Karpas-422 (cell line): Measurements from ENCODE around the gene EPHB6. TPM values are rescaled to one million over a fixed set of nuclear protein-coding genes. Genes with fewer than 3 reads are reported as not detected.

Experiments used
- DNase-seq: peaks from one replicate; pipeline ENCODE4 v3.0.0-alpha.2; 2015
- H2AFZ ChIP-seq: fragments of 200-600 bp; sonication (generic); 2 replicates; pipeline ENCODE4 v1.6.1; 2014; ENCODE audit warnings: antibody characterized with exemption, low read length, mixed read lengths
- H3K27ac ChIP-seq: fragments of 200-600 bp; sonication (generic); 2 replicates; pipeline ENCODE4 v1.5.1; 2014; ENCODE audit warnings: mild to moderate bottlenecking, low read length, moderate library complexity
- H3K27me3 ChIP-seq: fragments of 200-600 bp; sonication (generic); 2 replicates; pipeline ENCODE4 v1.6.1; 2014; ENCODE audit warnings: low read length, mixed read lengths
- H3K36me3 ChIP-seq: fragments of 200-600 bp; sonication (generic); 2 replicates; pipeline ENCODE4 v1.6.1; 2014; ENCODE audit warnings: low read length, mixed read lengths; ENCODE audit not compliant: insufficient read depth
- H3K4me1 ChIP-seq: fragments of 200-600 bp; sonication (generic); 2 replicates; pipeline ENCODE4 v1.6.1; 2014; ENCODE audit warnings: mild to moderate bottlenecking, low read length, mixed read lengths
- H3K4me2 ChIP-seq: fragments of 200-600 bp; sonication (generic); 2 replicates; pipeline ENCODE4 v1.6.1; 2014; ENCODE audit warnings: low read length, low read depth, mild to moderate bottlenecking; ENCODE audit not compliant: poor library complexity, severe bottlenecking
- H3K4me3 ChIP-seq: fragments of 200-600 bp; sonication (generic); 2 replicates; pipeline ENCODE4 v1.5.1; 2014; ENCODE audit warnings: mild to moderate bottlenecking, antibody characterized with exemption, low read length, mixed read lengths
- H3K79me2 ChIP-seq: fragments of 200-600 bp; sonication (generic); 2 replicates; pipeline ENCODE4 v1.6.1; 2014; ENCODE audit warnings: mild to moderate bottlenecking, low read length, mixed read lengths
- H3K9ac ChIP-seq: fragments of 200-600 bp; sonication (generic); 2 replicates; pipeline ENCODE4 v1.6.0; 2014; ENCODE audit warnings: low read length
- H3K9me2 ChIP-seq: fragments of 200-600 bp; sonication (generic), shearing (Covaris generic); replicated peaks from 2 replicates; pipeline ENCODE4 v1.6.0; 2014; ENCODE audit warnings: mild to moderate bottlenecking, low read length, moderate library complexity; ENCODE audit not compliant: insufficient read depth
- H3K9me3 ChIP-seq: fragments of 300-700, 200-600 bp; sonication (generic); 2 replicates; pipeline ENCODE4 v1.6.1; 2014; ENCODE audit warnings: low read length, mixed read lengths
- H4K20me1 ChIP-seq: fragments of 200-600 bp; sonication (generic); 2 replicates; pipeline ENCODE4 v1.6.1; 2014; ENCODE audit warnings: mild to moderate bottlenecking, antibody characterized with exemption, low read length, low read depth; ENCODE audit not compliant: insufficient read depth
- total RNA-seq: library from RNA; depleted of rRNA; stranded (reverse); fragments of >200 nt; shearing (Covaris generic); gene quantifications from 2 replicates; pipeline ENCODE4 v1.2.3, GENCODE V29; 2014; ENCODE audit warnings: low replicate concordance

The EPHB6 gene
- total RNA-seq, 1 experiment from 2014 or later, result not detected

- H2AFZ ChIP-seq, result no peak overlapping the region
- no peak overlapping the region for H3K4me3 ChIP-seq
- H3K36me3 ChIP-seq, result no peaks in the 10 kb centered on the region
- no peaks in the 10 kb centered on the region for H3K9me3 ChIP-seq
- no peaks in the 10 kb centered on the region for H3K9me2 ChIP-seq
- H3K9ac ChIP-seq, result no peak overlapping the region
- H4K20me1 ChIP-seq, result no peaks in the 10 kb centered on the region
- H3K27me3 ChIP-seq, result no peaks in the 10 kb centered on the region
- H3K27ac ChIP-seq, result no peak overlapping the region
- H3K4me2 ChIP-seq, result no peak overlapping the region
- H3K79me2 ChIP-seq, result no peaks in the 10 kb centered on the region
- H3K4me1 ChIP-seq, result no peaks in the 10 kb centered on the region
- peak; percentile 73 for DNase-seq
Observed at GRCh38 chr7:142811154-142811737, 43.6 kb upstream of the EPHB6 start.

DNA sequence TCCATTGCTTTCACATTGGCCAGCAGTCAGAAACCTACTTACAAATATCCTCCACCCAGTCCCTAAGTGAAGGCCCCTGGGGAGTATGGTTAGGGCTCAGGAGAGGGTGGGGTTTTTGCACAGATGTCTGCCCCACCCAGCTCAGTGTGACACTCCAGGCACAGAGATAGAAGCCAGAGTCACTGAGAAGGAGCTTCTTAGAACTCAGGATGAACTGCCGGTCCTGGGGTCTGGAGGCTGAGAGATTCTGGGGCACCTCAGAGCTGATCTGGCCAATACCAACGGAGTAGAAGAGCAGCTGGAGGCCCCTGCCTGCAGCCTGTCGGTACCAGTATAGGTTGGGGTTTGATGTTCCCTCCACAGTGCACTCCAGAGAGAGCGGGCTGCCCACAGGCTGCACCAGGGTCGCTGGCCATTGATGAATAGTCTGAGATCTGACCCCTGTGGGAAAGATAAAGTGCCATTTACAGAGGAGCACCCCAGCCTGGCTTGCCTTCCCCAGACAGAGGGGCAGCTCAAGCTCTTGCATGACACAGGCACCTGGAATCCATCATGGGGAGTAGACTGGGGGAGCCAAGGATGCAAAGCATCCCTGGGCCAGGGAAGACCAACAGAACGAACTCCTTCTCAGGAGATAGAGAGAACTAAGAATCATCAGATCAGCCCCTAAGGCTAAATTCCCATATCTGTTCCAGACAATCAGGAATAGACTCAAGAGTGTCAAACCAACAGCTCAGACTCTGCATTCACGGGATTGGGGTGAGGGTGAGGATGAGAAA, 42.2 kb upstream of the EPHB6 start:
- Histone ChIP-seq H3K9me3 (no peaks in the 10 kb centered on the region), H3K4me3 (no peak overlapping the region), H3K79me2 (no peaks in the 10 kb centered on the region), H3K27me3 (no peaks in the 10 kb centered on the region), H4K20me1 (no peaks in the 10 kb centered on the region), H3K27ac (no peak overlapping the region), H3K9ac (no peak overlapping the region), H3K4me2 (no peak overlapping the region), H3K4me1 (no peaks in the 10 kb centered on the region), H2AFZ (no peak overlapping the region), H3K36me3 (no peaks in the 10 kb centered on the region), H3K9me2 (no peaks in the 10 kb centered on the region)
- no peak for DNase-seq

DNA sequence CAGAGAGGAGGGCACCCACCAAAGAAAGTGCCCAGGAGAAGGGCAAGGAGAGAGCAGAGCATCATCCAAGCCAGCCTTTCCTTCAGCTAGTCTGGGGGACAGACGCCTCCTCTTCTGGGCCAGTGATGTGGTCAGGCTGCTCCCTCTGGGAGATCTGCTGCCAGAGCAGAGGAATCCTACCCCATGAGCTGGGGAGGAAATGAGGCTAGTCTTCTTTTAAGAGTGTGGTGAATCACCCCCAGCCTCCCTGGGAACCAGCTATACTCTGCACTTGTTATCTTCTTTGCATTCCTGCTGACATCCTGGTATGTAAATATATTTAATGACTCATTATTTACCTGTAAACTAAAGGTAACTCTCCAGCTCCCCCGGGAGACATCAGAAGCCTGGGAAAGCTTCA, 41.6 kb upstream of the EPHB6 start:
- Histone ChIP-seq H3K4me1 (no peaks in the 10 kb centered on the region), H3K9me3 (no peaks in the 10 kb centered on the region), H3K9me2 (no peaks in the 10 kb centered on the region), H3K79me2 (no peaks in the 10 kb centered on the region), H3K27ac (no peak overlapping the region), H2AFZ (no peak overlapping the region), H3K9ac (no peak overlapping the region), H3K27me3 (no peaks in the 10 kb centered on the region), H3K4me3 (no peak overlapping the region), H3K36me3 (no peaks in the 10 kb centered on the region), H3K4me2 (no peak overlapping the region), H4K20me1 (no peaks in the 10 kb centered on the region)
- no peak for DNase-seq

- Histone ChIP-seq H3K9ac (no peak overlapping the region), H2AFZ (no peak overlapping the region), H4K20me1 (no peaks in the 10 kb centered on the region), H3K36me3 (no peaks in the 10 kb centered on the region), H3K4me1 (no peaks in the 10 kb centered on the region), H3K4me3 (no peak overlapping the region), H3K4me2 (no peak overlapping the region), H3K27ac (no peak overlapping the region), H3K9me2 (no peaks in the 10 kb centered on the region), H3K9me3 (no peaks in the 10 kb centered on the region), H3K79me2 (no peaks in the 10 kb centered on the region), H3K27me3 (no peaks in the 10 kb centered on the region)
- DNase-seq, result no peak
Observed at GRCh38 chr7:142813699-142814098, 41.2 kb upstream of the EPHB6 start.

- Histone ChIP-seq H3K9me2 (no peaks in the 10 kb centered on the region), H3K4me2 (no peak overlapping the region), H4K20me1 (no peaks in the 10 kb centered on the region), H2AFZ (no peak overlapping the region), H3K79me2 (no peaks in the 10 kb centered on the region), H3K9ac (no peak overlapping the region), H3K27ac (no peak overlapping the region), H3K9me3 (no peaks in the 10 kb centered on the region), H3K27me3 (no peaks in the 10 kb centered on the region), H3K4me3 (no peak overlapping the region), H3K36me3 (no peaks in the 10 kb centered on the region), H3K4me1 (no peaks in the 10 kb centered on the region)
- no peak for DNase-seq
Observed at GRCh38 chr7:142814451-142814850, 40.4 kb upstream of the EPHB6 start.

DNA sequence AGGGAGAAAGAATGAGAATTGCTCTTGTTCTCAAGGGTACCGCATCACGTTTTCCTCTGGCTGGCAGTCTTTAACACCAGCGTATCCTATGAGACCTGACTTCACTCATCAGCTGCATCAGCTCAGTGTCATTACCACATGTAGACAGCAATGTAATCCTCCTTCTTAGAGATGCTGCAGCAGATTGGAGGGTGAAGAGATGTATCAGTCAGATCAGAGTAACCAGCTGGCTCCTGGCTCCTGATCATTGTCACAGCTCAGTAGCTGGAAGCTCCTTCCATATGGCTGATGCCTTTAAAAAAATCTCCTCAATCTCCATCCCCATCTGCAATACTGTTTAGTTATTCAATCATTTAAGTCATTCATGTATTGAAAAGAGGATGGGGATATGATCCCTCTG, 39.7 kb upstream of the EPHB6 start:
- Histone ChIP-seq H3K9me3 (no peaks in the 10 kb centered on the region), H3K27ac (no peak overlapping the region), H3K4me1 (no peaks in the 10 kb centered on the region), H3K9ac (no peak overlapping the region), H2AFZ (no peak overlapping the region), H3K79me2 (no peaks in the 10 kb centered on the region), H3K4me2 (no peak overlapping the region), H3K4me3 (no peak overlapping the region), H4K20me1 (no peaks in the 10 kb centered on the region), H3K9me2 (no peaks in the 10 kb centered on the region), H3K36me3 (no peaks in the 10 kb centered on the region), H3K27me3 (no peaks in the 10 kb centered on the region)
- no peak for DNase-seq

DNA sequence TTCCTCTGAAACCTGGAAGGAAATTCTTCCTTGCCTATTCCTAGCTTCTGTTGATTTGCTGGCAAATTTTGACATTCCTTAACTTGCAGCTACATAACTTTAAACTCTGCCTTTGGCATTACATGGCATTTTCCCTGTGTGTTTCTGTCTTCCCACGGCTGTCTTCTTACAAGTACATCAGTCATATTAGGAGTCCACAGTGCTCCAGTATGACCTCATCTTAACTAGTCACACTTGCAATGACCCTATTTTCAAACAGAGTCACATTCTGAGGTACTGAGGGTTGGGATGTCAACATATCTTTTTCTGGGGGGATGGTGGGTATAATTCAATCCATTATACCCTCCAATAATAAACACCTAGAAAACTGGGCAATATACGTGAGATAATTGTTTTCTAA, 37.4 kb upstream of the EPHB6 start:
- Histone ChIP-seq H3K9ac (no peak overlapping the region), H3K4me1 (no peaks in the 10 kb centered on the region), H3K27ac (no peak overlapping the region), H3K4me3 (no peak overlapping the region), H4K20me1 (no peaks in the 10 kb centered on the region), H3K36me3 (no peaks in the 10 kb centered on the region), H3K4me2 (no peak overlapping the region), H3K79me2 (no peaks in the 10 kb centered on the region), H3K9me3 (no peaks in the 10 kb centered on the region), H2AFZ (no peak overlapping the region), H3K27me3 (no peaks in the 10 kb centered on the region), H3K9me2 (no peaks in the 10 kb centered on the region)
- DNase-seq, result no peak

- Histone ChIP-seq H2AFZ (no peak overlapping the region), H3K9me2 (no peaks in the 10 kb centered on the region), H3K79me2 (no peaks in the 10 kb centered on the region), H3K4me3 (no peak overlapping the region), H3K36me3 (no peaks in the 10 kb centered on the region), H3K27me3 (no peaks in the 10 kb centered on the region), H3K4me1 (no peaks in the 10 kb centered on the region), H3K9ac (no peak overlapping the region), H4K20me1 (no peaks in the 10 kb centered on the region), H3K27ac (no peak overlapping the region), H3K9me3 (no peaks in the 10 kb centered on the region), H3K4me2 (no peak overlapping the region)
- DNase-seq, result no peak
Observed at GRCh38 chr7:142819530-142819929, 35.3 kb upstream of the EPHB6 start.
